Endothelial cell (in vitro differentiated cells): ENCODE measurements around the gene CCDC187. TPM values are rescaled to one million over a fixed set of nuclear protein-coding genes. Genes with fewer than 3 reads are reported as not detected.
A peak's percentile ranks its signal among the peaks of the same experiment; 100 is the strongest.

Source experiments
- DNase-seq: peaks from one replicate; pipeline ENCODE4 v3.0.0; 2021; ENCODE audit warnings: low spot score
- H3K27ac Mint-ChIP-seq: one replicate; pipeline ENCODE4 v1.8.0; 2021; ENCODE audit warnings: mixed read lengths, inconsistent platforms; ENCODE audit not compliant: unreplicated experiment
- H3K27me3 Mint-ChIP-seq: one replicate; pipeline ENCODE4 v1.8.0; 2021; ENCODE audit warnings: mild to moderate bottlenecking, moderate library complexity, mixed read lengths, inconsistent platforms; ENCODE audit not compliant: unreplicated experiment
- H3K36me3 Mint-ChIP-seq: one replicate; pipeline ENCODE4 v1.8.0; 2021; ENCODE audit warnings: mild to moderate bottlenecking, low read depth, mixed read lengths, inconsistent platforms; ENCODE audit not compliant: unreplicated experiment
- H3K4me1 Mint-ChIP-seq: one replicate; pipeline ENCODE4 v1.8.0; 2021; ENCODE audit warnings: mild to moderate bottlenecking, mixed read lengths, inconsistent platforms; ENCODE audit not compliant: unreplicated experiment
- H3K4me3 Mint-ChIP-seq: one replicate; pipeline ENCODE4 v1.8.0; 2021; ENCODE audit warnings: mild to moderate bottlenecking, mixed read lengths, inconsistent platforms; ENCODE audit not compliant: unreplicated experiment
- H3K9me3 Mint-ChIP-seq: one replicate; pipeline ENCODE4 v1.8.0; 2021; ENCODE audit warnings: mixed read lengths, inconsistent platforms; ENCODE audit not compliant: unreplicated experiment
- CTCF ChIP-seq: fragments of 200-600 bp; sonication (generic); IDR thresholded peaks from one replicate; pipeline ENCODE4 v1.5.0; 2021; ENCODE audit warnings: antibody characterized with exemption; ENCODE audit not compliant: unreplicated experiment
- total RNA-seq: library from RNA; stranded (reverse); fragmentation: NEBNext Ultra II Directional; extraction: Animal tissue kit (Norgen Biotek cat#: 25700); gene quantifications from one replicate; pipeline ENCODE4 v1.2.1, GENCODE V29; 2021; ENCODE audit not compliant: unreplicated experiment

Gene CCDC187
- total RNA-seq, 1 donor from 2014 or later: 0.05 TPM

- Mint-ChIP-seq H3K4me3 (peak overlapping the region; percentile 47), H3K27ac (no peak overlapping the region), H3K36me3 (no peaks in the 10 kb centered on the region), H3K4me1 (no peaks in the 10 kb centered on the region), H3K9me3 (no peaks in the 10 kb centered on the region), H3K27me3 (peaks cover 10% of the 10 kb centered on the region)
- TF ChIP-seq CTCF: no peak
- DNase-seq: peak; percentile 67
Measured at GRCh38 chr9:136345281-136346156, 41.6 kb upstream of the CCDC187 start.

GRCh38 chr9:136344544-136345280, 40.8 kb upstream of the CCDC187 start:
- no peak for TF ChIP-seq CTCF
- peak overlapping the region; percentile 47 for H3K4me3 Mint-ChIP-seq
- H3K36me3 Mint-ChIP-seq: no peaks in the 10 kb centered on the region
- peak overlapping the region; percentile 48 for H3K27ac Mint-ChIP-seq
- no peaks in the 10 kb centered on the region for H3K4me1 Mint-ChIP-seq
- H3K9me3 Mint-ChIP-seq: no peaks in the 10 kb centered on the region
- H3K27me3 Mint-ChIP-seq: peaks cover 10% of the 10 kb centered on the region
- DNase-seq: no peak

GRCh38 chr9:136343884-136344269, 40.0 kb upstream of the CCDC187 start:
- Mint-ChIP-seq H3K9me3 (no peaks in the 10 kb centered on the region), H3K4me3 (no peak overlapping the region), H3K4me1 (no peaks in the 10 kb centered on the region), H3K36me3 (no peaks in the 10 kb centered on the region), H3K27ac (no peak overlapping the region), H3K27me3 (peaks cover 6% of the 10 kb centered on the region)
- no peak for TF ChIP-seq CTCF
- DNase-seq: no peak

- Mint-ChIP-seq H3K27ac (no peak overlapping the region), H3K4me3 (no peak overlapping the region), H3K9me3 (no peaks in the 10 kb centered on the region)
Measured at GRCh38 chr9:136343121-136343883, 39.4 kb upstream of the CCDC187 start.

More at GRCh38 chr9:136343121-136343883, 39.4 kb upstream of the CCDC187 start:
- TF ChIP-seq CTCF: no peak
- no peaks in the 10 kb centered on the region for H3K4me1 Mint-ChIP-seq
- H3K27me3 Mint-ChIP-seq: peaks cover 6% of the 10 kb centered on the region
- H3K36me3 Mint-ChIP-seq: no peaks in the 10 kb centered on the region
- no peak for DNase-seq
